GM18873 (cell line): Measurements from ENCODE around the gene SETD3.

Source experiments
- ATAC-seq: cut with Tn5 transposase; IDR thresholded peaks from one replicate; pipeline ENCODE4 v1.9.1; 2021; ENCODE audit warnings: mild to moderate bottlenecking, moderate library complexity, moderate number of reproducible peaks; ENCODE audit not compliant: unreplicated experiment, low FRiP score

SETD3 gene

GRCh38 chr14:99427632-99428300 lies 52.9 kb downstream of the SETD3 start:
- ATAC-seq, result no peak

DNA sequence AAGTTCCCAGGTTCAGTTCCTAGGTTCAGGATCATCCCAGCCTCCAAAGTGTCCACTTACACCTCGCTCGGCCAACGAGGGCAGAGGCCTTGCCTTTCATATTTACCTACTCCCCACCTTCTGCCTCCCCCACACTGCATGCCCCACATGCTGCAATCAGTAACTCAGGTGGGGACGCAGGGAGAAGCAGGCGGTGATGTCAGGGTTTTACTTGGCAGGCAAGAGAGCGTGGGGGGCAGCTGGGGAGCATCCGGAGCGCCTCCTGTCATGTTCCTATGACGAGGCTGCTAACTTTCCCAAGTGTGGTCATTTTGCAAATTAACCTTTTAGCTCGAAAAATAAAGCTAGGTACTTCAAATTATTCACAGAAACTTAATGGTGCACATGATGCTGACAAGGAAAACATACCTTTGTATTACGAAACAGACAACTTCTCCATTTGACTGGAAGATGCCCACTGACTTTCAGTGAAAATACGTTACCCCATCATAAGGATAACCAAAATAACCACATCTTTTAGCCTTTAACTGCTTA lies 53.8 kb downstream of the SETD3 start:
- ATAC-seq, result no peak

- no peak for ATAC-seq
Observed at GRCh38 chr14:99426265-99426664, 54.4 kb downstream of the SETD3 start.

- no peak for ATAC-seq
Observed at GRCh38 chr14:99425272-99425681, 55.4 kb downstream of the SETD3 start.

DNA sequence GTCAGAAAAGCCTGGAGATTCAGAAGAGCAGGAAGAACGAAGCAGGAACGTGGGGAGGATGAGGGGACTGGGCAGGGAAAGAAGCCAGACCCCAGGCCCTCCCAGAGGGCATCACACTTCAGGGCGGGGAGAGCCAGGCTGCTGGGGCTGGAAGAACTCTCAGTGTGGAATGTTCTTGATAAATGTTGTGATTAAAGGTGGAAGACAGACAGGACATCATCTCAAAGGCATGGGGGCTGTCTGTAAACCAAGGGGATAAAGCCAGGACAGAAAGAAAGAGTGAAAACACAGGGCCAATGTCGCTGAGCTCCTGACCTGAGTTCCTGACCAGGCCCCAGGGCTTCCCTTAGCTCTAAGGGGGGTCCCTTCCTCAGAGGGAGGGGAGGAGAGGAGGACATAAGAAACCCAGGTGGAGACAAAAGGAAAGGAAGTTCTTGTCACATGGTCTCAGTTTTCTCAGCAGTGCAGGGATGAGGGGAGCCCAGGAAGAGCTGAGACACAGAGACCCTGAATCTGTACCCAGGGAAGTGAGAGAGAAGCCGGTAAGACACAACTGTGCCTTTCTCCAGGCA lies 56.3 kb downstream of the SETD3 start:
- ATAC-seq, result no peak

DNA sequence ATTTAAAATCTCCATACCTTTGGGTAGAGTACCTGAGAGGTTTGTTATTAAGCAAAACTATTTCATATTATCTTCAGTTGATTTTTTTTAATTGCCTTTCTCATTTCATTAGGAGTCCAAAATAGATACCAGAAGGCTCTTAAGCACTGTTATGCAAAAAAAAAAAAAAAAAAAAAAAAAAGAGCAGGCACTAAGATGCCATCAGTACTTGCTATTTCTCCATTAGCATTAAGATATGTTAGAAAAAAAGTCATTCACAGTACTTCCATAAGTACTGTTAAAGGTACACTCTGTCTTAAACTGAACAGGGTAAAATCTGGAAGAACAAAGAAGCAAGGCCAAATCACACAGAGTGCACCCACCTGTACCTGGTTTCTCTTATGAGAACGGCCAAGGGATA lies 57.2 kb downstream of the SETD3 start:
- no peak for ATAC-seq

- no peak for ATAC-seq
Observed at GRCh38 chr14:99422228-99423010, 58.2 kb downstream of the SETD3 start.

- no peak for ATAC-seq
Observed at GRCh38 chr14:99420711-99421110, 59.9 kb downstream of the SETD3 start.

DNA sequence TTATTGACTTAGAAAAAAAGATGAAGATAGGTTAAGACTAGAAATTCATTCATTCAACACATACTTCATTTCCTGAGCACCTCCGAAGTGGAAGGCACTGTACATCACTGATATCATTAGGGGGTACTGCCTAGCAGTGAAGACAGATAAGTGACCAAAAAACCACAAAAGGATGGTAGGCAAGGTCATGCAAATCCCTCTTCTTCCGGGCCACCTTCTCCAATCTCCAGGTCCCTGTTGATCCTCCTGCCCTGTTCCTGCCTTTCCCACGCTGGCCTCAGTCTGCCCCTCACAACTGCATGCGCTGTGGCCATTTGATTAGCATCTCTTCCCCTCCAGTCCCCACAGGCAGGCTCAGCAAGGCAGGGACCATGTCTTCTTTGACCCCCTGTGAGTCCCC lies 60.8 kb downstream of the SETD3 start:
- ATAC-seq, result no peak

GRCh38 chr14:99418242-99418641 lies 62.4 kb downstream of the SETD3 start:
- no peak for ATAC-seq

DNA sequence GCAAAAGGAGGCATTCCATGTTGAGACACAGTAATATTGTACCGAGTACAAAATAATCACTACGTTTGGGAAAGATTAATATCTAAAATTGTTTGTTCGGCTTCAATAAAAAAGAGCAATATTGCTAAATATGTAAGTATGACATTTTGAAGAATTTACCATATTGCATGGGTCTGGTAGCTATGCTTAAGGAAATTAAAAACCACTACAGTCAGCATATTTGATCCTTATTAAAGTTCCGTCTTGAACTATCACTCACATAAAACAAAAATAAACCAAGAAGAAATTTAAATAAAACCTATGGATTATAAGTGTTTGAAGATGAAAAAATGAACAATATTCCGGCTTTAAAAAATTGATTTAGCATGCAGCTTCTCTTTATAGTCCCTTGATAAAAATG lies 63.8 kb downstream of the SETD3 start:
- no peak for ATAC-seq

- ATAC-seq, result no peak
Observed at GRCh38 chr14:99415496-99416281, 65.0 kb downstream of the SETD3 start.

DNA sequence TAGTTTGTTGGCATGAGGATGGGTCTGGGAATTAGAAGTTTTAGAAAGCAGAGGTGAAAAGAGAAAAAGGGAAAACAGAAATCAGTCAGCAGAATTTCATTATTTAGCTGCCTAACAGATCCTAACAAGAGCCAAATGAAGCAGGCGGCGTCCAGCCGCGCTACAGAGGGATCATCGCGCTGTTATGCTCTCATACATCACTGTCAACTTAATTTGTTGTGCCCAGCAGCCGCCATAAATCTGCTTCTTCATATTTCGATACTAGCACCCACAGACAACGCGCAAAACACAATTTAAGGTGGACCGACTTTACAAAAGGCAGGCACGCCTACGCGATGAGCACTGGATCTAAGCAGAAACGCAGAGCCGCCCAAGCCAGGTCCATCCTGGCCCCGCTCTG lies 66.7 kb downstream of the SETD3 start:
- no peak for ATAC-seq

GRCh38 chr14:99413172-99413571 lies 67.5 kb downstream of the SETD3 start:
- no peak for ATAC-seq

GRCh38 chr14:99412117-99413061 lies 68.3 kb downstream of the SETD3 start:
- ATAC-seq, result no peak

- ATAC-seq, result no peak
Observed at GRCh38 chr14:99410019-99410418, 70.6 kb downstream of the SETD3 start.

DNA sequence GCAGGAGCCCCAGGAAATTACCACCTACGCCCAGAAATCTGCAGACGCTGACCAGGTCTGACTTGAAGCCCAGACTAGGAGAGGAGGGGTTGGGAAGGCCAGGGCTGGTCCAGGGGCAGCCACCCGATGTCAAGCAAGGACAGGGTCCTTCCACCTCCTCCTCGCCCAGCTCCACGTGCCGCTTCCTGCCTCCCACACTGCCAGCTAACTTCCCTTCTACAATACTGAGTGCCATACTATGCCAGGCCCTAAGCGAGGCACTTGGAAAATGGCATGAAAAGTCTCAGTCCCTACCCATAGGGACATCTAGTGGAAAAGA lies 71.7 kb downstream of the SETD3 start:
- no peak for ATAC-seq

DNA sequence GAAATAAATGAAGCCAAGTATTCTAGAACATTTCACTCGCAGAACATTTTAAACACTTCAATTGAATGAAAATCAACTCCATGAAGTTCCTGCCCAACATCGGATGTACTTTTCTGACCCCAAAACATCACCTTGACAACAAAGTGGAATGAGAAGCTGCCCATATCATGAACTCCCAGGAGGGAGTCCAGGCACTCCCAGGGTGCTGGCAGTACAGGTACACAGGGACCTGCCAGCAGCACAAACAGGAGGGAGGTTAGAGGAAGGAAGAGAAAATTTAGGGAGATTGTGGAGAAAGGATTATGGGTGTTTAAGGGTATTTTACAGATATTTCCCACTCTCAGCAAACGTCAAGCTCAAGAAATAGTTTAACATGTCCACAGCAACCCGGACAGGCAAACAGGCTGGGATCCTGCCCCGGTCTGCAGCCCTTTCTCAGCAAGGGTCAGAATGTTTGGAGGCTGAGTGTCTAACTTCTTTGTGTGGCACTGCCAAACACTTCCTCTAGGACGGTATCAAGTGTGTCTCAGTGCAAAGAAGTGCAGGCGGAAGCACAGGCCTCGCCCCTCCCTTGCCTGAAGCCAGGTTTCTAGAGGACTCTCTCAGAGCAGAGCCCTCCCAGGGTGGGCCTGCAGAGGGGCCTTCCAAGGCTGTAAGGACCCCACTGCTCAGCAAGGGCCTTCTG lies 72.2 kb downstream of the SETD3 start:
- no peak for ATAC-seq

DNA sequence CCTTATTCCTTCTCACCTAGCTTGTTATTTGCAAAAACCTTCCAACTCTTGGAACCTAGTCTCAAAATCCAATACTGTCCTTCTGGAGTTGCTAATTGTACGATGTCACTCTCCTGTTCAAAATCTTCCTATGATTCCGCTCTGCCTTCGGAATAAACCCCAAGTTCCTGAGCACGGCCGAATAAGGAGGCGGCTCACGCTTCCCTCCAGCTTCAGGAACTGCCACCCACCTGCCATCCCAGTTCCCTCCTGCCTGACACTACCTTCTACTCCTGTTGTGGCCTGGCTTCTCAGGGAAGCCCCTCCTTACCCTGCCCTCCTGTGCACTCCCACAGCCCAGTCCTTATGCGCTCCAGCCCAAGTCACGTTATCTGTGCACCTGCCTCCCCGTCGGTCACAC lies 73.2 kb downstream of the SETD3 start:
- no peak for ATAC-seq
